ENCODE results near the gene MYCBPAP. TPM values are rescaled to one million over a fixed set of nuclear protein-coding genes. Genes with fewer than 3 reads are reported as not detected.

MYCBPAP gene
- total RNA-seq, 1 donor from 2014 or later, result 0.26 TPM

DNA sequence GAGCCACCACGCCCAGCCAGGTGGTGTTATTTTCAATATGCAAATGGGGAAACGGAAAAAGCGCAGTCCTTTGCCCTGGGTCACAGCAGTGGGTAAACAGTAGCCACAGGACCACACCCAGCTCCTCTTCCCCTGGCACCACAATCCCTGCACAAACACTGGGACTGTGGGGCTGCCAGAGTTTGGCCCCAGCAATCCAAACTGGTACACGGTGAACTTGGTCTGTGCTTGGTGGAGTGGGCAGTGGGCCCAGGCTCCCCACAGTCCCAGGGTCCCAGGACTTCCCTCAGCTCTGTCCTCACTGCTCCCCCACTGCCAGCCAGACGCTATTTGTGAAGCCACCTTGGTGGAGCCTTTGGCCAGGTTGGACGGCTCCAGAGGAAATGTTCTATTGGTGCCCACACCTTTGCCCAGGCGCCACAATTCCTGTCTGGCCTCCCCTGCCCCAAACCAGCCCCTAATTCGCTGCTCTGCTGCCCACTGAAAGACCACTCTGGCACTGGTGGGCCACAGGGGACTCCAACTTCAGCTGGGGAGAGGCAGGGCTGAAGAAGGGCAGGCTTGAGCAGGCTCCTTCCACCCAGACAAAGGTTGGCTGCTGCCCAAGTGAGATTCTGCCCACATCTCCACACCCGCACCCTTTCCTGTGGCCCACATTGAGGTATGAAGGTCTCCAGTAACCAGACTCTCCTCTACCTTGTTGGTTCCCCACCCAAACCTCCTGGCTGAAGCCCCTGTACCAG, 41.7 kb upstream of the MYCBPAP start:
- DNase-seq (ENCODE audit: low read depth) (no peak), FAIRE-seq (no peak)
- peaks cover 8% of the 10 kb centered on the region for H3K27me3 ChIP-seq (ENCODE audit: control insufficient read depth, insufficient read depth, low read length)
- H3K4me3 ChIP-seq (ENCODE audit: low read depth, low read length), result no peak overlapping the region
- peaks cover 9% of the 10 kb centered on the region for H3K36me3 ChIP-seq (ENCODE audit: control insufficient read depth, insufficient read depth, low read length)
- no peak for TF ChIP-seq CTCF (IDR thresholded peaks at IDR 0.05; ENCODE audit: insufficient read depth, low read length, severe bottlenecking)

DNA sequence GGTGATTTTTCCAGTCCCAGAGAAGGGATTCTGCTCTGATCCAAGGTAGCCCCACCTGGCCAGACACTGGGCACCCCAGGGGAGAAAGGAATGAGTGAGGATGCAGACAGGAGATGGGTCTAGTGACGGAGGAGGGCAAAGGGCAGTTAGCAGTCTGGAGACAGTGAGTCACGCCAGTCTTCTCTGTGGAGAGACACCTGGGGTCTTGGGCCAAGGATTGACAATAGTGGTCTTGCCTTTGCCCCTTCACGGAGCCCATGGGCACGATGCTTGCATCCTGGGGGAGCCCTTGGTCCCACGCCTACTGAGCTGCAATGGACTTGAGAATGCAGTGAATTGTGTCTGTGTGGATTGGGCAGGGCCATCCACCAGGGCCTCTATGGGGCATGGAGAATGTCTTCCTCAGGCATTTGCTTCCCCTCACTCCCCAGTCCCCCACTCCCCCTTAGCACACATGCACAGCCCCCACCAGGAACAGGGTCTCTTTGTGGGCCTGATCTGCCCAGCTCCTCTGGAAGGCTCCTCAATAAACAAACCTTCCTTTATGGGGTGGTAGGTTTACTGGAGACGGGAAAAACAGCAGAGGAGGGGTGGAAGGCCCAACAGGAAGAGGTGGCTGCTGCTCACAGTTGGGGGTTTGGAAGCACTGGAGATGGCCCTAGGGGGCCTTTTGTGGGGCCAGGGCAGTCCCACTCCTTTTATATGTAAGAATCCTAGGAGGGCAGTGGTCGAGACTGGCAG, 41.0 kb upstream of the MYCBPAP start:
- Histone ChIP-seq H3K4me3 (ENCODE audit: low read depth, low read length) (no peak overlapping the region), H3K27me3 (ENCODE audit: control insufficient read depth, insufficient read depth, low read length) (peaks cover 8% of the 10 kb centered on the region), H3K36me3 (ENCODE audit: control insufficient read depth, insufficient read depth, low read length) (peaks cover 8% of the 10 kb centered on the region)
- FAIRE-seq (no peak), DNase-seq (ENCODE audit: low read depth) (no peak)
- TF ChIP-seq CTCF (IDR thresholded peaks at IDR 0.05; ENCODE audit: insufficient read depth, low read length, severe bottlenecking), result no peak

- H3K4me3 ChIP-seq (ENCODE audit: low read depth, low read length), result no peak overlapping the region
- no peak for FAIRE-seq
These were observed 40.4 kb upstream of the MYCBPAP start for GRCh38 chr17:50467855-50468303.

GRCh38 chr17:50468304-50469207, 39.7 kb upstream of the MYCBPAP start, which contains the start of gene CHAD:
Gene CHAD (minus strand): TSS chr17:50468880. CDS start chr17:50468813, 67 bp downstream.
- DNase-seq (ENCODE audit: low read depth), result no peak
- peaks cover 2% of the 10 kb centered on the region for H3K36me3 ChIP-seq (ENCODE audit: control insufficient read depth, insufficient read depth, low read length)
- H3K27me3 ChIP-seq (ENCODE audit: control insufficient read depth, insufficient read depth, low read length), result peaks cover 8% of the 10 kb centered on the region
- H3K4me3 ChIP-seq (ENCODE audit: low read depth, low read length), result no peak within 1 kb of the TSS
- no peak for FAIRE-seq
- TF ChIP-seq CTCF (IDR thresholded peaks at IDR 0.05; ENCODE audit: insufficient read depth, low read length, severe bottlenecking), result no peak

More at GRCh38 chr17:50467855-50468303, 40.4 kb upstream of the MYCBPAP start:
- no peak for TF ChIP-seq CTCF (IDR thresholded peaks at IDR 0.05; ENCODE audit: insufficient read depth, low read length, severe bottlenecking)
- DNase-seq (ENCODE audit: low read depth), result no peak
- Histone ChIP-seq H3K27me3 (ENCODE audit: control insufficient read depth, insufficient read depth, low read length) (peaks cover 8% of the 10 kb centered on the region), H3K36me3 (ENCODE audit: control insufficient read depth, insufficient read depth, low read length) (peaks cover 3% of the 10 kb centered on the region)

- TF ChIP-seq CTCF (IDR thresholded peaks at IDR 0.05; ENCODE audit: insufficient read depth, low read length, severe bottlenecking), result no peak
- FAIRE-seq (no peak), DNase-seq (ENCODE audit: low read depth) (no peak)
- Histone ChIP-seq H3K4me3 (ENCODE audit: low read depth, low read length) (no peak overlapping the region), H3K36me3 (ENCODE audit: control insufficient read depth, insufficient read depth, low read length) (peaks cover 1% of the 10 kb centered on the region), H3K27me3 (ENCODE audit: control insufficient read depth, insufficient read depth, low read length) (peaks cover 8% of the 10 kb centered on the region)
These were observed 39.0 kb upstream of the MYCBPAP start for GRCh38 chr17:50469208-50469605.
